Memory B cell (primary cell): ENCODE data around the gene KRT34.
A peak's percentile ranks its signal among the peaks of the same experiment; 100 is the strongest.
"Not testable (repeated sequence)": the region's sequence is repeated elsewhere in the genome, so short reads cannot be mapped to it uniquely, and the experiment has no call there.

Source experiments
- ATAC-seq: fragments of 150-1000 bp; cut with Tn5 transposase; 2 replicates; pipeline ENCODE4 v1.10.0; 2021; ENCODE audit warnings: low read depth, mild to moderate bottlenecking, moderate library complexity
- DNase-seq, 2 donors: peaks; one replicate each; pipeline ENCODE4 v3.0.0; 2022; ENCODE audit warnings: low spot score in 2 of 2
- H3K27ac Mint-ChIP-seq: one replicate; pipeline ENCODE4 v1.8.0; 2022; ENCODE audit warnings: mild to moderate bottlenecking, moderate library complexity, mixed read lengths
- H3K27me3 Mint-ChIP-seq: one replicate; pipeline ENCODE4 v1.8.0; 2022; ENCODE audit warnings: mixed read lengths
- H3K36me3 Mint-ChIP-seq: one replicate; pipeline ENCODE4 v1.8.0; 2022; ENCODE audit warnings: mild to moderate bottlenecking, mixed read lengths
- H3K4me1 Mint-ChIP-seq: one replicate; pipeline ENCODE4 v1.8.0; 2022; ENCODE audit warnings: mixed read lengths
- H3K4me3 Mint-ChIP-seq: one replicate; pipeline ENCODE4 v1.8.0; 2022; ENCODE audit warnings: mild to moderate bottlenecking, moderate library complexity, mixed read lengths
- H3K9me3 Mint-ChIP-seq: one replicate; pipeline ENCODE4 v1.8.0; 2022; ENCODE audit warnings: mixed read lengths

Gene KRT34

GRCh38 chr17:41381943-41382342 is at the start of gene KRT34:
TSS of gene KRT34 (minus strand) at chr17:41382306. CDS start at chr17:41382246, 60 bp downstream.
- H3K36me3 Mint-ChIP-seq, H3K27ac Mint-ChIP-seq, DNase-seq, ATAC-seq, H3K4me1 Mint-ChIP-seq, H3K4me3 Mint-ChIP-seq: not testable (repeated sequence)
- Mint-ChIP-seq H3K27me3 (peaks cover 14% of the 10 kb centered on the region), H3K9me3 (peaks cover 10% of the 10 kb centered on the region)

GRCh38 chr17:41430376-41430775 is 48.3 kb upstream of the KRT34 start:
- ATAC-seq, H3K27ac Mint-ChIP-seq: not testable (repeated sequence)

DNA sequence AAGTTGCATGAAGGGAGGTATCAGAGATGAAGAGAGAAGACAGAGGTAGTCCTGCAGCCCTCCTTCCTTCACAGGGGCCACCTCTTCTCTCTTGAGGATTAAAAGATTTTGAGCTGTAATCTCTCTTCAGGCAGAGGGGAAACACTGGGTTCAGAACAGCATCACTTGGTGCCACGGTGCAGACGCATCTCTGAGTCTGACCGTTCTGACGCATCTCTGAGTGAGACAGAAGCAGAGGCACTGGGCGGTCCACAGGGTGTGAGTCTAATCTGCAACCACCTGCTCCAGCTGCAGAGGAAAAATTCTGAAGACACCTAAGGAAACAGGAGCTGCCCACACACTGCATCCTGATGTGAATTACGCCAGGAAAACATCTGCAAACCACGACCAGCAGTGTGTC is 47.6 kb upstream of the KRT34 start:
- Mint-ChIP-seq H3K27me3 (peaks cover 11% of the 10 kb centered on the region), H3K27ac (no peak overlapping the region), H3K36me3 (no peaks in the 10 kb centered on the region), H3K4me3 (no peak overlapping the region), H3K9me3 (no peaks in the 10 kb centered on the region), H3K4me1 (no peaks in the 10 kb centered on the region)
- DNase-seq (no peak), ATAC-seq (no peak)

More at GRCh38 chr17:41430376-41430775, 48.3 kb upstream of the KRT34 start:
- H3K4me3 Mint-ChIP-seq, H3K36me3 Mint-ChIP-seq, H3K4me1 Mint-ChIP-seq, H3K27me3 Mint-ChIP-seq, DNase-seq, H3K9me3 Mint-ChIP-seq: not testable (repeated sequence)

DNA sequence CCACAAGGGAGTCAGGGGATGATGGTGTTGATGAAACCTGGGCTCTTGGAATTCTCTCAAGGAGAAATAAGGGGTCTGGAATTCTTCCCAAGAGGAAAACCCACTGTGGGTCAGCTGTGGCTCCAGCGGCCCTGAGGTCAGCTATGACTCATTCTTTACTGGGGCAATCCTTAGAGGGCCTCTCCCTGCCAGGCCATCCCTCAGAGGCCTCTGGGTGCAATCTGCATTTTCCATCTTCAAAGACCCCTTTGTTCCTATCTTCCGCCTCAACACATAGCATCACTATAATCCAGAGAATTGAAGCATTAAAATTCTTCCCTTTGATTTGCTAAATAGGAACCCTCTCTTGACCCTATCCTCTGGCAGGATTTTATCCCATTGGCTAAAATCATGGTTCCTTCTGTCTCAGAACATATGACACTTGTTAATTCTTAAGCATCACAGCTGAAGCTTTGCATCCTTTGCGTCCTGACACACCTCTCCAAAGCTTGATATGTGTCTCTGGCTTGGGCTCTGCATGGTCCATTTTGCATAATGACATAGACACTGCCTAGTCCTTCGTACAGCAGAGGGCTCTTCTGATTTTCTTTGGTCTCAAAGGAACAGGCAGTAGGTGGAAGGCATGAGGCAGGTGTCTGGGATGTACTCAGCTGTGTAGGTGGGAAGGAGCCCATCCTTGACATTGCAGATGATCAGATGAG is 46.6 kb upstream of the KRT34 start:
- Mint-ChIP-seq H3K27ac (no peak overlapping the region), H3K4me1 (no peaks in the 10 kb centered on the region), H3K36me3 (no peaks in the 10 kb centered on the region), H3K4me3 (no peak overlapping the region), H3K9me3 (no peaks in the 10 kb centered on the region), H3K27me3 (peaks cover 8% of the 10 kb centered on the region)
- no peak for DNase-seq
- ATAC-seq = no peak

DNA sequence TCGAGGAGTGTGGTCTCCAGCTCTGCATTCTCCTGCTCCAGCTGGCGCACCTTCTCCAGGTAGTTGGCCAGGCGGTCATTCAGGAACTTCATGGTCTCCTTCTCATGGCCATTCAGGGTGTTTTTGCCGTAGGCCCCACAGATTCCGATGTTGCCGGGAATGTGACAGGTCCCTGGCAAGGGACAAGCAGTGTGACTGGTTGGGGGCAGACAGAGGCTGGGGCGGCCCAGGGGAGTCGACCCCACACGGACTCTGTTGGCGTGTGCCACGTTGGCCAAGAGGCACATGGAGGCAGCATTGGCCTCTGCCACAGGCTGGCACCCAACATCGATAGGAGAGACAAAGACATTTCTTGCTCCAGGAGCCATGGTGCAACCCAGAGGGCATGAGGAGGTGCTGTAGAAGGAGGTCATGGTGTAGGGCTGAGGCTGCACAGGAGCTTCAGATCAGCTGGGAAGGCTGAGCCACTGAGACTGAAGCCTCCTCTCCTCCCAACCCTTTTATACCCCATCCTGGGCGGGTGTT is 42.1 kb upstream of the KRT34 start, which contains the start of gene KRT37:
Gene KRT37 (minus strand): TSS at position 475 of the 525 bp plus-strand sequence. CDS start 62 bp downstream, at position 413.
- H3K4me3 Mint-ChIP-seq = no peak within 1 kb of the TSS
- no peak for DNase-seq
- no peaks in the 10 kb centered on the region for H3K4me1 Mint-ChIP-seq
- no peak within 1 kb of the TSS for H3K27ac Mint-ChIP-seq
- H3K9me3 Mint-ChIP-seq = no peaks in the 10 kb centered on the region
- peaks cover 11% of the 10 kb centered on the region for H3K27me3 Mint-ChIP-seq
- no peak for ATAC-seq
- H3K36me3 Mint-ChIP-seq = no peaks in the 10 kb centered on the region

DNA sequence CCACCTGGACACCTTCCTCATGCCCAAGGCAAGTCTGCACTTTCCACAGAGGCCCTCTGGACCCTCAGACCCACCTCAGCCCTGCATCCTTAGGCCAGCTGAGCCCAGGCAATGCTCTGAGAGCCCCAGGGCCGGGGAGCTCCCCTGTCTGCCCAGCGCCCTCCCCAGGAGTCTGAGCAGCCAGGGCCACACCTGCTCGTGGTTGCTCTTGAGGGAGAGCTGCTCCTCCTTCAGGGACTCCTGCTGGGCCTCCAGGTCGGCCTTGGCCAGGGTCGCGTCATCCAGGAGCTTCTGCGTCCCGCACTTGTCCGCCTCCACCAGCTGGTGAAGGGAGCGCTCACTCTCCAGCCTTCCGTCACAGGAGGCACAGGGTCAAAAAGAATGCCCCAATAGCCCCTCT is 40.5 kb upstream of the KRT34 start:
- not testable (repeated sequence) for ATAC-seq, H3K4me1 Mint-ChIP-seq, H3K9me3 Mint-ChIP-seq

GRCh38 chr17:41421617-41422016 is 39.5 kb upstream of the KRT34 start:
- H3K9me3 Mint-ChIP-seq = no peaks in the 10 kb centered on the region
- ATAC-seq (no peak), DNase-seq (no peak)
- peaks cover 9% of the 10 kb centered on the region for H3K27me3 Mint-ChIP-seq
- no peak overlapping the region for H3K4me3 Mint-ChIP-seq
- no peak overlapping the region for H3K27ac Mint-ChIP-seq
- peaks cover 9% of the 10 kb centered on the region for H3K4me1 Mint-ChIP-seq
- H3K36me3 Mint-ChIP-seq = no peaks in the 10 kb centered on the region

More for the DNA sequence above, 40.5 kb upstream of the KRT34 start:
- not testable (repeated sequence) for H3K27me3 Mint-ChIP-seq, H3K36me3 Mint-ChIP-seq, H3K27ac Mint-ChIP-seq, DNase-seq, H3K4me3 Mint-ChIP-seq

DNA sequence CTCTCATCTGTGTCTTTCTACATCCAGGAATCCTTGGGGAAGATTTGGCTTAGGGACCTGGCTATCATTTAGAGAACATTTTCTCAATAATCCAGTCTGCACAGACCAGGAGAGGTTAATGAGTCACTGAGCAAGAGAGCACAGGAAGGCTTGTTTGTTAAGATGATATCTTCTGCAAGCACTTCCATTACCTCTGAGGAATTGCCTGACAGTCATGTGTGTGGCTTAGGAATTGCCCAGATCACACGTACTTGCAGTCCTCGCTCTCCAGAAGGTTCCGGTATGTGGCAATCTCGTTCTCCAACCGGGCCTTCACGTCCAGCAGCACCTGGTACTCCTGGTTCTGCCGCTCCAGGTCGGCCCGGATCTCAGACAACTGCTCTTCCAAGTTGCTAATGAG is 39.0 kb upstream of the KRT34 start:
- H3K9me3 Mint-ChIP-seq = no peaks in the 10 kb centered on the region
- no peak overlapping the region for H3K4me3 Mint-ChIP-seq
- no peak overlapping the region for H3K27ac Mint-ChIP-seq
- no peak for ATAC-seq
- no peak for DNase-seq
- H3K36me3 Mint-ChIP-seq = no peaks in the 10 kb centered on the region
- peaks cover 9% of the 10 kb centered on the region for H3K4me1 Mint-ChIP-seq
- H3K27me3 Mint-ChIP-seq = peaks cover 9% of the 10 kb centered on the region

- Mint-ChIP-seq H3K4me1 (peaks cover 9% of the 10 kb centered on the region), H3K36me3 (no peaks in the 10 kb centered on the region), H3K9me3 (no peaks in the 10 kb centered on the region), H3K27ac (no peak overlapping the region), H3K27me3 (peaks cover 8% of the 10 kb centered on the region), H3K4me3 (no peak overlapping the region)
- ATAC-seq (no peak), DNase-seq (no peak)
These were observed 38.0 kb upstream of the KRT34 start for GRCh38 chr17:41420134-41420533.

DNA sequence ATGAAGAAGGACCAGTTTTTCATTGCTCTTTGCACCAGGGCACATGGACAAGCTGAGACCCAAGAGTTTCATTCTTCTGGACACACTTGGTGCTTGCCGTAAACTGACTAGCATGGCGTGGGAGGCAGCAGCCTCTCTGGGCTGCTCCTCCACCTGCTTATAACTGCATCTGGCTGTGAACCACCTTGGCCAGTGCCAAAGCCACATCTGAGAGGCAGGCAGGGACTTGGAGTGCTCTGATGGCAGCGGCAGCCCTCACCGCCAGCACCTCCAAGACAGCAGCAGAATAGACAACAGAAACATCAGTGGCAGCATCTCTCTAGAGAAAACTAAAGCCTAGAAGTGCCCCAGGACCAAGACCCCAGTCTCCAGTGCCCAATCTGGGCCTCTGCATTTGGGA is 37.6 kb upstream of the KRT34 start:
- Mint-ChIP-seq H3K4me3 (no peak overlapping the region), H3K36me3 (no peaks in the 10 kb centered on the region), H3K9me3 (no peaks in the 10 kb centered on the region), H3K27me3 (peaks cover 7% of the 10 kb centered on the region), H3K4me1 (peaks cover 9% of the 10 kb centered on the region), H3K27ac (no peak overlapping the region)
- no peak for ATAC-seq
- DNase-seq = no peak

DNA sequence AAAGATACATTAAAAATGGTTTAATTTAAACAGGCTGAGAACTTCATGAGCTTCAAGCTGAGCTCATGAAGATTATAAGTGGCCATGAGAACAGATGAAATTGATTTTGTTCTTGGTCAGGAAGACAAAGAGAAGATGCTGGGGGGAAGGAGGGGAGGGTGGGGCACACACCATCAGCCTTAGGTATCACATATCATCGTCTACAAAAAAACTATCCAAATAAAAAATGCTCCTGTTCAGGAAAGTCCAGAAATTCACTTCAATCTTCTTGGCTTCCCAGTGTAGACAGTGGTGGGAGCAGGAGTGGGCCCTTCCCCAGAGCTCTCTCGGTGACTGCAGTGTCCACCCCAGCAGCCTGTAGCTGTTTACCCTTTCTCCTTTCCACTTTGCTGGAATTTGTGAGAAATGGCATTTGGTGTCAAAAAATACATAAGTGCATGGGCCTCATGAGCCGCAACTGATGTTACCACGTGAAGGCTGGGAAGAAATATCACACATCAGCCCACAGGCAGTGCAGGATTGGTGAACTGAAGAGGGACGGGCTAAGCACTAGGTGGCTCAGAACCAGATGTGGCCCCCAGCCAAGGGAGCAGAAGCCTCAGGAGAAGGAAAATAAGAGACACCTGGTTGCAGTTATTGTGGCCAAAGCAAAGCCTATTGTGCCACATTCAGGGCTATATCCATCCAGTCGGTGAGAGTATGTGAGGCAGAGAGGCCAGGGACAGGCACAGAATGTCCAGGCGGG is 36.2 kb upstream of the KRT34 start:
- Mint-ChIP-seq H3K27me3 (peaks cover 13% of the 10 kb centered on the region), H3K4me1 (peaks cover 9% of the 10 kb centered on the region), H3K9me3 (no peaks in the 10 kb centered on the region), H3K4me3 (no peak overlapping the region), H3K36me3 (no peaks in the 10 kb centered on the region), H3K27ac (no peak overlapping the region)
- ATAC-seq = no peak
- no peak for DNase-seq

GRCh38 chr17:41417576-41418015 is 35.5 kb upstream of the KRT34 start:
- Mint-ChIP-seq H3K4me3 (no peak overlapping the region), H3K27ac (no peak overlapping the region), H3K36me3 (no peaks in the 10 kb centered on the region), H3K27me3 (peaks cover 9% of the 10 kb centered on the region), H3K4me1 (peaks cover 9% of the 10 kb centered on the region), H3K9me3 (no peaks in the 10 kb centered on the region)
- peak in 1 of 2 donors; percentile 10 for DNase-seq
- peak; percentile 71 for ATAC-seq

GRCh38 chr17:41417127-41417526 is 35.0 kb upstream of the KRT34 start:
- H3K4me1 Mint-ChIP-seq = peaks cover 9% of the 10 kb centered on the region
- peaks cover 9% of the 10 kb centered on the region for H3K27me3 Mint-ChIP-seq
- DNase-seq = no peak
- ATAC-seq = no peak
- no peaks in the 10 kb centered on the region for H3K9me3 Mint-ChIP-seq
- no peak overlapping the region for H3K4me3 Mint-ChIP-seq
- no peak overlapping the region for H3K27ac Mint-ChIP-seq
- no peaks in the 10 kb centered on the region for H3K36me3 Mint-ChIP-seq

GRCh38 chr17:41416479-41416878 is 34.4 kb upstream of the KRT34 start:
- Mint-ChIP-seq H3K4me3 (no peak overlapping the region), H3K27ac (no peak overlapping the region), H3K4me1 (peaks cover 9% of the 10 kb centered on the region), H3K9me3 (no peaks in the 10 kb centered on the region), H3K36me3 (no peaks in the 10 kb centered on the region), H3K27me3 (peaks cover 8% of the 10 kb centered on the region)
- no peak for DNase-seq
- no peak for ATAC-seq
